SK-N-SH (cell line): ENCODE data around the gene SUMF1. TPM values are rescaled to one million over a fixed set of nuclear protein-coding genes. Genes with fewer than 3 reads are reported as not detected.

Experiments
- CTCF ChIA-PET: fragments of 300-600, 350-600 bp; formaldehyde crosslinking; extraction: SDS; loops from one replicate; lab custom pipeline; 2021; lab: Yijun Ruan, JAX
- POLR2A ChIA-PET: fragments of 350-600 bp; sonication (Branson Sonifier 250); formaldehyde crosslinking; extraction: SDS; loops from one replicate; lab custom pipeline; 2020; ENCODE audit warnings: antibody characterized with exemption, inconsistent platforms; lab: Yijun Ruan, JAX
- DNase-seq: peaks from one replicate; pipeline ENCODE4 v3.0.0; 2012
- H2AFZ ChIP-seq: fragments of 200-600 bp; sonication (generic); 2 replicates; pipeline ENCODE4 v1.8.1; 2016; ENCODE audit warnings: antibody characterized with exemption, mild to moderate bottlenecking, low read depth
- H3F3A ChIP-seq: fragments of 200-600 bp; sonication (generic); replicated peaks from 2 replicates; pipeline ENCODE3; 2016; ENCODE audit warnings: antibody characterized with exemption, mild to moderate bottlenecking; ENCODE audit not compliant: insufficient read depth
- H3K27ac ChIP-seq, 2 experiments: fragments of 200-500 bp in 1 of 2; fragments of 200-600 bp in 1 of 2; sonication (Bioruptor generic) in 1 of 2; sonication (generic), shearing (Covaris generic) in 1 of 2; 2 replicates each; pipeline versions ENCODE4 v1.5.1 to v1.6.1; 2014 to 2016; ENCODE audit warnings: low read depth in 2 of 2, inconsistent platforms in 1 of 2, low read length in 1 of 2, mild to moderate bottlenecking in 1 of 2, mixed read lengths in 1 of 2
- H3K27me3 ChIP-seq: fragments of 200-600 bp; sonication (generic), shearing (Covaris generic); 2 replicates; pipeline ENCODE4 v1.6.1; 2016; ENCODE audit warnings: mixed run types; ENCODE audit not compliant: insufficient read depth
- H3K36me3 ChIP-seq, 2 experiments: fragments of 200-500 bp in 1 of 2; fragments of 200-600 bp in 1 of 2; sonication (Bioruptor generic) in 1 of 2; sonication (generic) in 1 of 2; replicated peaks in 1 of 2; 2 replicates each; pipeline versions ENCODE3 to v1.5.1; 2014 to 2016; ENCODE audit warnings: low read length in 1 of 2, mild to moderate bottlenecking in 1 of 2; ENCODE audit not compliant: insufficient read depth in 2 of 2, control insufficient read depth in 1 of 2
- H3K4me1 ChIP-seq, 2 experiments: fragments of 200-500 bp in 1 of 2; fragments of 200-600 bp in 1 of 2; sonication (Bioruptor generic) in 1 of 2; sonication (generic), shearing (Covaris generic) in 1 of 2; 2 replicates each; pipeline versions ENCODE4 v1.5.1 to v1.6.1; 2014 to 2016; ENCODE audit warnings: low read depth in 1 of 2, low read length in 1 of 2, mixed run types in 1 of 2; ENCODE audit not compliant: insufficient read depth in 2 of 2, control insufficient read depth in 1 of 2
- H3K4me2 ChIP-seq: fragments of 200-600 bp; sonication (generic), shearing (Covaris generic); 2 replicates; pipeline ENCODE4 v1.6.1; 2017; ENCODE audit warnings: mixed run types
- H3K4me3 ChIP-seq, 2 experiments: fragments of 200-500 bp in 1 of 2; fragments of 200-600 bp in 1 of 2; sonication (Bioruptor generic) in 1 of 2; sonication (generic), shearing (Covaris generic) in 1 of 2; 2 replicates each; pipeline versions ENCODE4 v1.5.1 to v1.8.1; 2014 to 2016; ENCODE audit warnings: low read depth in 2 of 2, inconsistent platforms in 1 of 2, low read length in 1 of 2, mild to moderate bottlenecking in 1 of 2, mixed read lengths in 1 of 2, moderate library complexity in 1 of 2
- H3K79me2 ChIP-seq: fragments of 200-600 bp; sonication (generic); 2 replicates; pipeline ENCODE4 v1.8.1; 2017; ENCODE audit warnings: mild to moderate bottlenecking; ENCODE audit not compliant: insufficient read depth
- H3K9ac ChIP-seq: fragments of 200-600 bp; sonication (generic); 2 replicates; pipeline ENCODE4 v1.6.1; 2017; ENCODE audit warnings: mixed run types
- H3K9me2 ChIP-seq: fragments of 200-600 bp; sonication (generic); 2 replicates; pipeline ENCODE4 v1.6.1; 2017; ENCODE audit warnings: mixed run types
- H3K9me3 ChIP-seq: fragments of 200-600 bp; sonication (generic); 2 replicates; pipeline ENCODE4 v1.6.1; 2017; ENCODE audit warnings: mixed run types, mild to moderate bottlenecking, moderate library complexity
- H4K20me1 ChIP-seq: fragments of 200-600 bp; sonication (generic); 2 replicates; pipeline ENCODE4 v1.6.1; 2017; ENCODE audit warnings: mild to moderate bottlenecking, mixed run types; ENCODE audit not compliant: insufficient read depth
- CHD2 ChIP-seq: fragments of 150-350 bp; IDR thresholded peaks from 2 replicates; pipeline ENCODE4 v1.6.1; 2018; ENCODE audit warnings: low read length; ENCODE audit not compliant: partially characterized antibody
- CTCF ChIP-seq: fragments of 200-600 bp; sonication (generic); IDR thresholded peaks from 2 replicates; pipeline ENCODE4 v1.6.1; 2017; ENCODE audit warnings: antibody characterized with exemption, mild to moderate bottlenecking, moderate library complexity
- EP300 ChIP-seq, 2 experiments: IDR thresholded peaks; 2 replicates each; pipeline versions ENCODE4 v1.4.0 to v1.6.1; 2012; ENCODE audit warnings: borderline replicate concordance in 1 of 2, low read depth in 1 of 2, low read length in 1 of 2
- FOXJ3 ChIP-seq: sonication (generic); formaldehyde crosslinking; IDR thresholded peaks from 2 replicates; pipeline ENCODE4 v1.5.1; 2020; ENCODE audit warnings: mild to moderate bottlenecking, missing genetic modification reagents
- FOXM1 ChIP-seq: IDR thresholded peaks from 2 replicates; pipeline ENCODE4 v1.4.0; 2012; ENCODE audit warnings: low read depth, mild to moderate bottlenecking
- GABPA ChIP-seq: IDR thresholded peaks from 2 replicates; pipeline ENCODE4 v1.4.0; 2012; ENCODE audit warnings: low read depth, mild to moderate bottlenecking
- JUND ChIP-seq: IDR thresholded peaks from 2 replicates; pipeline ENCODE4 v1.4.0; 2012
- MAX ChIP-seq: IDR thresholded peaks from 2 replicates; pipeline ENCODE4 v1.4.0; 2012; ENCODE audit warnings: low read depth
- MEF2A ChIP-seq: IDR thresholded peaks from 2 replicates; pipeline ENCODE4 v1.4.0; 2012; ENCODE audit warnings: low read depth, borderline replicate concordance
- NFIC ChIP-seq: IDR thresholded peaks from 2 replicates; pipeline ENCODE4 v1.4.0; 2012; ENCODE audit warnings: borderline replicate concordance
- NRF1 ChIP-seq: IDR thresholded peaks from 2 replicates; pipeline ENCODE4 v1.6.1; 2012; ENCODE audit warnings: low read depth, mild to moderate bottlenecking, low read length
- PBX3 ChIP-seq: IDR thresholded peaks from 2 replicates; pipeline ENCODE4; 2012
- RAD21 ChIP-seq: IDR thresholded peaks from 2 replicates; pipeline ENCODE4 v1.6.1; 2012; ENCODE audit warnings: mild to moderate bottlenecking, low read length
- SIN3A ChIP-seq: IDR thresholded peaks from 2 replicates; pipeline ENCODE4 v1.6.1; 2012; ENCODE audit warnings: low read depth, mild to moderate bottlenecking, low read length, moderate library complexity, borderline replicate concordance
- SMC3 ChIP-seq: IDR thresholded peaks from 2 replicates; pipeline ENCODE4 v1.6.1; 2012; ENCODE audit warnings: low read depth, low read length, improper control_type of control experiment
- TEAD4 ChIP-seq: IDR thresholded peaks from 2 replicates; pipeline ENCODE4 v1.4.0; 2012; ENCODE audit warnings: mild to moderate bottlenecking, borderline replicate concordance; ENCODE audit not compliant: insufficient read depth
- USF1 ChIP-seq: IDR thresholded peaks from 2 replicates; pipeline ENCODE4 v1.4.0; 2012; ENCODE audit warnings: low read depth, borderline replicate concordance
- USF2 ChIP-seq: fragments of 150-350 bp; IDR thresholded peaks from 2 replicates; pipeline ENCODE4 v1.6.1; 2017; ENCODE audit warnings: antibody characterized with exemption, low read length, low read depth, borderline replicate concordance
- YY1 ChIP-seq: IDR thresholded peaks from 2 replicates; pipeline ENCODE4 v1.4.0; 2012; ENCODE audit warnings: low read depth, mild to moderate bottlenecking
- ZBTB33 ChIP-seq: IDR thresholded peaks from 2 replicates; pipeline ENCODE4 v1.4.0; 2012; ENCODE audit warnings: low read depth, borderline replicate concordance
- WGBS: methylation state at CpG from one replicate; pipeline ENCODE4 v1.1.6; 2017; ENCODE audit warnings: low lambda C conversion rate; 5-methylcytosine and 5-hydroxymethylcytosine counted together
- polyA plus RNA-seq, 3 experiments: library from polyadenylated mRNA; depleted of rRNA; stranded (reverse); fragments of >200 nt; gene quantifications; 2 replicates each; pipeline ENCODE4 v1.2.3, GENCODE V29; 2012

SUMF1 gene
- polyA plus RNA-seq, 1 of the 3 experiments (the other 2 are of a cell fraction) = 56.9 TPM

- no peaks in the 10 kb centered on the region for H4K20me1 ChIP-seq
Observed at GRCh38 chr3:4426261-4426781, 40.7 kb downstream of the SUMF1 start.

More at GRCh38 chr3:4426261-4426781, 40.7 kb downstream of the SUMF1 start:
- no peak overlapping the region; a peak in 1 of 4 replicates for H3K4me3 ChIP-seq
- peak overlapping the region; percentile 79 to 88 for H3K27ac ChIP-seq
- WGBS = 72% methylated on average over 3 of the region's 3 CpGs
- H3F3A ChIP-seq = peaks cover 7% of the 10 kb centered on the region
- no peaks in the 10 kb centered on the region for H3K27me3 ChIP-seq
- H3K79me2 ChIP-seq = no peaks in the 10 kb centered on the region; the same call in 1 of the 2 replicates
- H3K36me3 ChIP-seq = no peaks in the 10 kb centered on the region
- no peaks in the 10 kb centered on the region for H3K9me3 ChIP-seq
- no peak for DNase-seq
- no peak overlapping the region for H2AFZ ChIP-seq
- CTCF ChIA-PET = no interaction called here
- peak overlapping the region; percentile 51; the same call in 1 of the 2 replicates for H3K4me2 ChIP-seq
- no peaks in the 10 kb centered on the region for H3K9me2 ChIP-seq
- no peak overlapping the region; the same call in 1 of the 2 replicates for H3K9ac ChIP-seq
- POLR2A ChIA-PET = no interaction called here
- TF ChIP-seq EP300 (IDR thresholded peaks at IDR 0.05; ENCODE audit: borderline replicate concordance in 1 of 2, low read depth in 1 of 2, low read length in 1 of 2) = no peak
- TF ChIP-seq SMC3 = no peak
- TF ChIP-seq GABPA = no peak
- TF ChIP-seq NFIC = no peak
- no peak for TF ChIP-seq CHD2
- no peak for TF ChIP-seq USF1
- no peak for TF ChIP-seq CTCF
- no peak for TF ChIP-seq MAX
- no peak for TF ChIP-seq JUND
- no peak for TF ChIP-seq MEF2A
- no peak for TF ChIP-seq FOXM1
- no peak for TF ChIP-seq ZBTB33
- TF ChIP-seq NRF1 = no peak
- TF ChIP-seq TEAD4 = no peak
- TF ChIP-seq USF2 = no peak
- no peak for TF ChIP-seq PBX3
- no peak for TF ChIP-seq FOXJ3 (CRISPR knock-in tag)
- no peak for TF ChIP-seq YY1
- no peak for TF ChIP-seq SIN3A
- TF ChIP-seq RAD21 = no peak; the same call in 1 of the 2 replicates
- peaks cover 12 to 16% of the 10 kb centered on the region in 2 experiments for H3K4me1 ChIP-seq
